HL-60 (cell line): ENCODE data around the gene THUMPD2.

Experiments
- DNase-seq, 2 experiments: peaks; one replicate each; pipeline ENCODE4 v3.0.0-alpha.2; 2010 to 2020; ENCODE audit warnings: low read depth in 1 of 2, low spot score in 1 of 2
- H3K27ac ChIP-seq: fragments of 250-450 bp; sonication (Bioruptor Pico); replicated peaks from 2 replicates; pipeline ENCODE4 v1.5.1; 2020; ENCODE audit warnings: mild to moderate bottlenecking, moderate library complexity
- H3K27me3 ChIP-seq: fragments of 250-450 bp; sonication (Bioruptor Pico); 2 replicates; pipeline ENCODE4 v1.5.1; 2021; ENCODE audit warnings: mild to moderate bottlenecking, moderate library complexity; ENCODE audit not compliant: insufficient read depth, poor library complexity, severe bottlenecking
- H3K4me3 ChIP-seq: replicated peaks from 2 replicates; pipeline ENCODE4 v1.5.1; 2011; ENCODE audit warnings: mild to moderate bottlenecking, control low read depth, low read length; ENCODE audit not compliant: insufficient read depth
- CTCF ChIP-seq: IDR thresholded peaks from one replicate; pipeline ENCODE4 v1.5.1; 2011; ENCODE audit warnings: low read length, control low read depth, inconsistent platforms; ENCODE audit not compliant: insufficient read depth
- GABPA ChIP-seq: IDR thresholded peaks from 2 replicates; pipeline ENCODE4 v1.6.1; 2012; ENCODE audit warnings: low read depth
- POLR2AphosphoS5 ChIP-seq: IDR thresholded peaks from 2 replicates; pipeline ENCODE4 v1.6.1; 2012; ENCODE audit warnings: low read depth
- REST ChIP-seq: IDR thresholded peaks from 2 replicates; pipeline ENCODE4 v1.6.1; 2012; ENCODE audit warnings: low read depth; ENCODE audit not compliant: insufficient replicate concordance
- SPI1 ChIP-seq: IDR thresholded peaks from 2 replicates; pipeline ENCODE4 v1.6.1; 2012; ENCODE audit warnings: low read depth, mild to moderate bottlenecking, borderline replicate concordance

The THUMPD2 gene

GRCh38 chr2:39725401-39725800 lies 53.7 kb downstream of the THUMPD2 start:
- TF ChIP-seq SPI1 (no peak), POLR2AphosphoS5 (no peak)
- no peaks in the 10 kb centered on the region for H3K27me3 ChIP-seq
- no peak for DNase-seq
- no peak overlapping the region for H3K4me3 ChIP-seq
- no peak overlapping the region for H3K27ac ChIP-seq

- no peak for TF ChIP-seq GABPA
- TF ChIP-seq CTCF: no peak
- TF ChIP-seq REST: no peak
- TF ChIP-seq POLR2AphosphoS5: no peak
- no peak for TF ChIP-seq SPI1
- no peak overlapping the region for H3K27ac ChIP-seq
- no peak overlapping the region for H3K4me3 ChIP-seq
- DNase-seq: no peak
- H3K27me3 ChIP-seq: no peaks in the 10 kb centered on the region
Observed at GRCh38 chr2:39724828-39725144, 54.3 kb downstream of the THUMPD2 start.

- no peak overlapping the region for H3K4me3 ChIP-seq
- no peak for DNase-seq
- H3K27ac ChIP-seq: no peak overlapping the region
- no peaks in the 10 kb centered on the region for H3K27me3 ChIP-seq
- no peak for TF ChIP-seq SPI1
- TF ChIP-seq REST: no peak
- no peak for TF ChIP-seq GABPA
- no peak for TF ChIP-seq CTCF
- TF ChIP-seq POLR2AphosphoS5: no peak
Observed at GRCh38 chr2:39723946-39724827, 54.9 kb downstream of the THUMPD2 start.

- DNase-seq: no peak
Observed at GRCh38 chr2:39723497-39723896, 55.6 kb downstream of the THUMPD2 start.

More at GRCh38 chr2:39723497-39723896, 55.6 kb downstream of the THUMPD2 start:
- TF ChIP-seq CTCF: no peak
- TF ChIP-seq GABPA: no peak
- no peak for TF ChIP-seq POLR2AphosphoS5
- TF ChIP-seq REST: no peak
- TF ChIP-seq SPI1: no peak
- H3K4me3 ChIP-seq: no peak overlapping the region
- no peaks in the 10 kb centered on the region for H3K27me3 ChIP-seq
- H3K27ac ChIP-seq: no peak overlapping the region
